ENCODE data around the gene PPHLN1. TPM values are rescaled to one million over a fixed set of nuclear protein-coding genes. Genes with fewer than 3 reads are reported as not detected.

Gene PPHLN1
- total RNA-seq, 4 donors from 2014 or later, result 32.7 to 52.3 (median 43.5) TPM

- H3K27ac ChIP-seq, result no peak overlapping the region
- no peak for TF ChIP-seq CTCF (IDR thresholded peaks at IDR 0.05 in 4 of 5, conservative IDR thresholded peaks at IDR 0.05 in 1 of 5)
- no peak for TF ChIP-seq POLR2A (IDR thresholded peaks at IDR 0.05)
- intact Hi-C loops (cut with DNase I; ENCODE audit: low total_unique reads) (no loop called here), in situ Hi-C loops (cut with MboI; ENCODE audit: low sequenced_read_pairs in 4 of 4) (no loop called here)
- H3K4me1 ChIP-seq, result peaks cover 18 to 31% of the 10 kb centered on the region in 2 donors
- ATAC-seq (no peak), DNase-seq (no peak)
- no peak overlapping the region for H3K4me3 ChIP-seq
- no peaks in the 10 kb centered on the region for H3K36me3 ChIP-seq
- no peaks in the 10 kb centered on the region for H3K27me3 ChIP-seq
- H3K9me3 ChIP-seq, result no peaks in the 10 kb centered on the region
Observed at GRCh38 chr12:42422785-42423184, 96.8 kb downstream of the PPHLN1 start.

DNA sequence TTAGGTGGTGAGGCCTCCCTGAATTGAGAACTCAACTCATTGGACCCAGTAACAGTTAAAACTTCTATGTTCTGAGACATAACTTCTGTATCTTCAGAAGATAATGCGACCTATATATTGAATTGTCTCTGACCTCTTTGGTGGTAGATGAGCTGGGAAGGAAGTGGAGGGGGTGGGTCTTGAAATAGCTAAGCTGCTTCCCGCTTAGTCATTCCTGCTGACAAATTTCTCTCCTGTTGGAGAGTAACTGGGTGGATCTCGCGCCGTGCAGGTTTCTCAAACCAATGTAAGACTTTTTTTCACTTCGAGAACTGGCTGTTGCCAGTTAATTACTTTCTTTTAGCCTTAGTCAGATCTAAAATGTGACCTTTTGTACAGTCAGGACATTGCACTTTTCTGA lies 100.8 kb downstream of the PPHLN1 start:
- H3K4me3 ChIP-seq, result no peak overlapping the region
- DNase-seq, result no peak

DNA sequence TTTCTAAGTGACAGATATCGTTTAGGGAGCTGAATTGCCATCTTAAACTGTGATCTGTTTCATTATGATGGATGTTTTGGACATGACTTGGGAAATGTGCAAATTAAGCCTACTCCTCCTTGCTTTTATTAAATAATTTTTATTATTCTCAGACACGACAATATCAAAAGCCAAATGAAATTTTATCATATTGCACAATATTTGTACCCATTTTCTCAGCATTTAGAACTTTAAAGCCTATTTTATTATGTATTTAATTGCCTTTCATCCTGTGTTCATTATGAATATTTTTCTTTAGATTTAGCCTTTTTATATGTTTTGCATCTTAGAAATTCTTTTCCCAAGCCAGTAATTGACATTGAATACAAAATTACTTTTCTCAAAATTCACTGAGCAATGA lies 102.9 kb downstream of the PPHLN1 start:
- in situ Hi-C loops (cut with MboI; ENCODE audit: low sequenced_read_pairs in 4 of 4) (no loop called here), intact Hi-C loops (cut with DNase I; ENCODE audit: low total_unique reads) (no loop called here)
- DNase-seq, result no peak
- Histone ChIP-seq H3K9me3 (no peaks in the 10 kb centered on the region), H3K4me3 (no peak overlapping the region), H3K4me1 (peaks cover 0 to under 1% of the 10 kb centered on the region in 2 donors), H3K27ac (no peak overlapping the region), H3K36me3 (no peaks in the 10 kb centered on the region), H3K27me3 (no peaks in the 10 kb centered on the region)
- no peak for ATAC-seq
- TF ChIP-seq POLR2A (IDR thresholded peaks at IDR 0.05) (no peak), CTCF (IDR thresholded peaks at IDR 0.05 in 4 of 5, conservative IDR thresholded peaks at IDR 0.05 in 1 of 5) (no peak)

More for the DNA sequence above, 100.8 kb downstream of the PPHLN1 start:
- intact Hi-C loops (cut with DNase I; ENCODE audit: low total_unique reads), result no loop called here
- no peaks in the 10 kb centered on the region for H3K27me3 ChIP-seq
- no peak overlapping the region for H3K27ac ChIP-seq
- no peaks in the 10 kb centered on the region for H3K9me3 ChIP-seq
- ATAC-seq, result no peak
- peaks cover 14 to 21% of the 10 kb centered on the region in 2 donors for H3K4me1 ChIP-seq
- TF ChIP-seq CTCF (IDR thresholded peaks at IDR 0.05 in 4 of 5, conservative IDR thresholded peaks at IDR 0.05 in 1 of 5) (no peak), POLR2A (IDR thresholded peaks at IDR 0.05) (no peak)
- no peaks in the 10 kb centered on the region for H3K36me3 ChIP-seq
- in situ Hi-C loops (cut with MboI; ENCODE audit: low sequenced_read_pairs in 4 of 4), result no loop called here

GRCh38 chr12:42432517-42433140 lies 106.7 kb downstream of the PPHLN1 start:
- ATAC-seq, result no peak
- no peaks in the 10 kb centered on the region for H3K4me1 ChIP-seq
- intact Hi-C loops (cut with DNase I; ENCODE audit: low total_unique reads) (no loop called here), in situ Hi-C loops (cut with MboI; ENCODE audit: low sequenced_read_pairs in 4 of 4) (no loop called here)
- H3K9me3 ChIP-seq, result no peaks in the 10 kb centered on the region
- TF ChIP-seq CTCF (IDR thresholded peaks at IDR 0.05 in 4 of 5, conservative IDR thresholded peaks at IDR 0.05 in 1 of 5) (no peak), POLR2A (IDR thresholded peaks at IDR 0.05) (no peak)
- no peak overlapping the region for H3K4me3 ChIP-seq
- no peak overlapping the region for H3K27ac ChIP-seq
- no peaks in the 10 kb centered on the region for H3K27me3 ChIP-seq
- DNase-seq, result no peak
- H3K36me3 ChIP-seq, result no peaks in the 10 kb centered on the region

- DNase-seq (no peak), ATAC-seq (no peak)
- H3K9me3 ChIP-seq, result no peaks in the 10 kb centered on the region
- H3K4me1 ChIP-seq, result no peaks in the 10 kb centered on the region
- H3K27ac ChIP-seq, result no peak overlapping the region
- TF ChIP-seq CTCF (IDR thresholded peaks at IDR 0.05 in 4 of 5, conservative IDR thresholded peaks at IDR 0.05 in 1 of 5) (no peak), POLR2A (IDR thresholded peaks at IDR 0.05) (no peak)
- intact Hi-C loops (cut with DNase I; ENCODE audit: low total_unique reads) (no loop called here), in situ Hi-C loops (cut with MboI; ENCODE audit: low sequenced_read_pairs in 4 of 4) (no loop called here)
- H3K4me3 ChIP-seq, result no peak overlapping the region
- no peaks in the 10 kb centered on the region for H3K27me3 ChIP-seq
- peaks cover 0 to 23% of the 10 kb centered on the region in 2 donors for H3K36me3 ChIP-seq
Observed at GRCh38 chr12:42440608-42441007, 114.6 kb downstream of the PPHLN1 start.

Measured in gastrocnemius medialis (tissue), 4 donors.